ENCODE results near the gene ARPC2. TPM values are rescaled to one million over a fixed set of nuclear protein-coding genes. Genes with fewer than 3 reads are reported as not detected.
A peak's percentile ranks its signal among the peaks of the same experiment; 100 is the strongest.

ARPC2 gene
- total RNA-seq, 1 donor from 2014 or later = 464 TPM

- Histone ChIP-seq H3K36me3 (ENCODE audit: control insufficient read depth, insufficient read depth, low read length) (no peaks in the 10 kb centered on the region), H3K4me3 (ENCODE audit: low read depth, low read length) (no peak overlapping the region), H3K27me3 (ENCODE audit: control insufficient read depth, insufficient read depth, low read length) (no peaks in the 10 kb centered on the region)
- no peak for DNase-seq (ENCODE audit: low read depth)
- TF ChIP-seq CTCF (IDR thresholded peaks at IDR 0.05; ENCODE audit: insufficient read depth, low read length, poor library complexity, severe bottlenecking) = no peak
Measured at GRCh38 chr2:218228366-218229090, 11.5 kb downstream of the ARPC2 start.

GRCh38 chr2:218229239-218229638, 12.2 kb downstream of the ARPC2 start:
- DNase-seq (ENCODE audit: low read depth) = peak; percentile 72
- no peak for TF ChIP-seq CTCF (IDR thresholded peaks at IDR 0.05; ENCODE audit: insufficient read depth, low read length, poor library complexity, severe bottlenecking)
- no peak overlapping the region for H3K4me3 ChIP-seq (ENCODE audit: low read depth, low read length)
- no peaks in the 10 kb centered on the region for H3K36me3 ChIP-seq (ENCODE audit: control insufficient read depth, insufficient read depth, low read length)
- H3K27me3 ChIP-seq (ENCODE audit: control insufficient read depth, insufficient read depth, low read length) = no peaks in the 10 kb centered on the region

GRCh38 chr2:218229851-218230250, 12.9 kb downstream of the ARPC2 start:
- Histone ChIP-seq H3K36me3 (ENCODE audit: control insufficient read depth, insufficient read depth, low read length) (no peaks in the 10 kb centered on the region), H3K4me3 (ENCODE audit: low read depth, low read length) (no peak overlapping the region), H3K27me3 (ENCODE audit: control insufficient read depth, insufficient read depth, low read length) (no peaks in the 10 kb centered on the region)
- DNase-seq (ENCODE audit: low read depth) = no peak
- no peak for TF ChIP-seq CTCF (IDR thresholded peaks at IDR 0.05; ENCODE audit: insufficient read depth, low read length, poor library complexity, severe bottlenecking)

GRCh38 chr2:218230882-218231281, 13.9 kb downstream of the ARPC2 start:
- Histone ChIP-seq H3K36me3 (ENCODE audit: control insufficient read depth, insufficient read depth, low read length) (no peaks in the 10 kb centered on the region), H3K4me3 (ENCODE audit: low read depth, low read length) (no peak overlapping the region), H3K27me3 (ENCODE audit: control insufficient read depth, insufficient read depth, low read length) (no peaks in the 10 kb centered on the region)
- TF ChIP-seq CTCF (IDR thresholded peaks at IDR 0.05; ENCODE audit: insufficient read depth, low read length, poor library complexity, severe bottlenecking) = peak; percentile 51
- DNase-seq (ENCODE audit: low read depth) = peak; percentile 69

- Histone ChIP-seq H3K4me3 (ENCODE audit: low read depth, low read length) (no peak overlapping the region), H3K27me3 (ENCODE audit: control insufficient read depth, insufficient read depth, low read length) (no peaks in the 10 kb centered on the region), H3K36me3 (ENCODE audit: control insufficient read depth, insufficient read depth, low read length) (no peaks in the 10 kb centered on the region)
- no peak for TF ChIP-seq CTCF (IDR thresholded peaks at IDR 0.05; ENCODE audit: insufficient read depth, low read length, poor library complexity, severe bottlenecking)
- DNase-seq (ENCODE audit: low read depth) = no peak
Measured at GRCh38 chr2:218233543-218233942, 16.6 kb downstream of the ARPC2 start.

- Histone ChIP-seq H3K27me3 (ENCODE audit: control insufficient read depth, insufficient read depth, low read length) (no peaks in the 10 kb centered on the region), H3K4me3 (ENCODE audit: low read depth, low read length) (no peak overlapping the region), H3K36me3 (ENCODE audit: control insufficient read depth, insufficient read depth, low read length) (no peaks in the 10 kb centered on the region)
- no peak for TF ChIP-seq CTCF (IDR thresholded peaks at IDR 0.05; ENCODE audit: insufficient read depth, low read length, poor library complexity, severe bottlenecking)
- no peak for DNase-seq (ENCODE audit: low read depth)
Measured at GRCh38 chr2:218234521-218234920, 17.5 kb downstream of the ARPC2 start.
